8988T (cell line): ENCODE measurements around the gene TMPRSS13.
A peak's percentile ranks its signal among the peaks of the same experiment; 100 is the strongest.

Experiments
- DNase-seq: peaks from one replicate; pipeline ENCODE4 v3.0.0; 2011

The TMPRSS13 gene

GRCh38 chr11:117910525-117910924 lies 18.7 kb downstream of the TMPRSS13 start:
- no peak for DNase-seq

DNA sequence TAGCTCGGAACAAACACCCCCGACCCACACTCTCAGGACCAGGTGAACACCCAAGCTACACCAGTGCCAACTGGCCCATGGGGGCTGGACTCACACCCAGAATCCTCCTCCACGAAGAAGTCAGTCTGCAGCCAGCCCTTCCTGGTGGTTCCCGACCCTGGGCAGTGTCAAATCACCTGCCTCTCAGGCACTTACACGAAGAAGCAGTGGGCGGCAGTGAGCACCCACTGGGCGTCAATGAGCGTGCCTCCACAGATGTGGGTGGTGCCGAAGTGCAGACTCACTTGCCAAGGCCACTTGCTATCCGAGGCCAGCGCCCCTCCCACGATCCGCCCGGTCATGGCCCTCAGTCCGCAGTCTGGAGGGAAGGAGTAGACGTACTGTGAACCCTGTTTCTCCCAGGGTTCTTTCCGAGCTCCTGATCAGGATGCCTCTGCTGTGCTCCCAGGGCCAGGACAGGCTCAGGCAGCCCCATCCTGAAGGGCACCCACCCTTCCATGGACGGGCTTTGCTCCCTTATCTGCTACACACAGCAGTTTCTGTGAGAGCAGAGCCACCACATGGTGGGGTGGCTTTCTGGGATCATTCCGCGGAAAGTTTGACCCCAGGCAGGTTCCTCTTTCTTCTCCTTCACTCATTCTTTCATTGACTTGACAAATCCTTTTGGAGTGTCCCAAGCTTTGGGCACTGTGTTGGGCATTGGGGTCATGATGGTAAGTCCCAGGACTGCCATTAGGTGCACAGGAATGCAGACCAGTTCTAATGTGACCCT lies 19.4 kb downstream of the TMPRSS13 start:
- no peak for DNase-seq

DNA sequence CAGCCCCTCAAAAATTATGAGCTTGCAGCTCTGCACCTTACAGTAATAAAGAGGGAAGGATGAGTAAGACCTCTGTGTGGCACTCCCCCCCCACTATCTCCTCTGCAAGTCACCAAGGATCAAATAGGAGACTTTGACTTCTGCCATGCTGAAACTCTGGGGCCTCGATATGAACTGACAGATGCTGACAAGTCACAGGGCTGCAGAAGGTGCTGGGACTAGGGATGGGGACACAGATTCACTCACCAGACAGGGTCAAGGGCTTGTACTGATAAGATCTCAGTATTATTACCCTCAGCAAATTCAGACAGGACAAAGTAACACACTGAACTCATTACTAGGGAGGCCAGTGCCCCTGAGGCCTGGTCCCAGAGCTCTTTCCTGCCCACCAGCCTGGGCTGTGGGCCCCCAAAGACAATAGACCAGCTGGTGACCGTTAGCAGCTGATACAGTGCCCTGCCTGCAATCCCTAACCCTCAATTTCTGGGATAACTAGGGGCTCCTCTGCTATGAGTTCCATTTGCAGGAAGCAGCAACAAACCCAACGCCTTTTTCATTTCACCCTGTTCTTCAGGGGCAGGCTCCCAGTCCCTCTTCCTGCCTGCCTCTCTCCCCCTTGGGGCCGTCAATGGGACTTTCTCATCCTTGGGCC lies 20.1 kb downstream of the TMPRSS13 start:
- DNase-seq = no peak

DNA sequence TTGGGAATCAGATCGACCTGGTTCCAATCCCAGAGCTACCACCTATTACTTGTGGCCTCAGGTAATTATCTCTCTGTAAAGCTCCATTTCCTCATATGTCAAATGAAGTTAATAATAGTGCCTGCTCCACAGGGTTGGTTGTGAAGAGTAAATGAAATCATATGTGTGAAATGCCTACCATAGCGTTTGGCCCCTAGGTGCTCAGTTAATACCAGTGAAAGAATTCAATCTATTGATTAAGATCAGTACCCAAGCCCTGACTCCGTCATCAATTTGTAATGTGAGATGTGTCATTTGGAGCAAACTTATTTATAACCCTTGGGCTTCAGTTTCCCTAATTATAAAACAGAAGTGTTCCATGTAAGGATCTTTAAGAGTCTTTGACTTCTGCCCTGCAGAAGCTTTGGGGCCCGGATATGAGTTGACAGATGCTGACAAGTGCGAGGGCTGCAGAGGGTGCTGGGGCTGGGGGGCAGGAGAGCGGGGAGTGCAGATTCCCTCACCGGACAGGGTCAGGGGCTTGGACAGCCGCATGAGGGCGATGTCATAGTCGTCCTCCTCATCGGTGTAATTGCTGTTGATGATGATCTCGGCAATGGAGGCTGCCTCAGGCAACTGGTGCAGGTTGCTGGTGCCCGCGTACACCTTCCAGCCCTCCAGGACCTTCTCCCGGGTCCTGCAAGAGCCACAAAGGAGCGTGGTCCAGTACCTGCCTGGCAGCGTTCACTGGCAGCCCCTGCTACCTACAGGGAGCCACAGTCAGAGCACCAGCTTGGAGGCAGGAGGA lies 20.9 kb downstream of the TMPRSS13 start:
- DNase-seq = no peak

DNA sequence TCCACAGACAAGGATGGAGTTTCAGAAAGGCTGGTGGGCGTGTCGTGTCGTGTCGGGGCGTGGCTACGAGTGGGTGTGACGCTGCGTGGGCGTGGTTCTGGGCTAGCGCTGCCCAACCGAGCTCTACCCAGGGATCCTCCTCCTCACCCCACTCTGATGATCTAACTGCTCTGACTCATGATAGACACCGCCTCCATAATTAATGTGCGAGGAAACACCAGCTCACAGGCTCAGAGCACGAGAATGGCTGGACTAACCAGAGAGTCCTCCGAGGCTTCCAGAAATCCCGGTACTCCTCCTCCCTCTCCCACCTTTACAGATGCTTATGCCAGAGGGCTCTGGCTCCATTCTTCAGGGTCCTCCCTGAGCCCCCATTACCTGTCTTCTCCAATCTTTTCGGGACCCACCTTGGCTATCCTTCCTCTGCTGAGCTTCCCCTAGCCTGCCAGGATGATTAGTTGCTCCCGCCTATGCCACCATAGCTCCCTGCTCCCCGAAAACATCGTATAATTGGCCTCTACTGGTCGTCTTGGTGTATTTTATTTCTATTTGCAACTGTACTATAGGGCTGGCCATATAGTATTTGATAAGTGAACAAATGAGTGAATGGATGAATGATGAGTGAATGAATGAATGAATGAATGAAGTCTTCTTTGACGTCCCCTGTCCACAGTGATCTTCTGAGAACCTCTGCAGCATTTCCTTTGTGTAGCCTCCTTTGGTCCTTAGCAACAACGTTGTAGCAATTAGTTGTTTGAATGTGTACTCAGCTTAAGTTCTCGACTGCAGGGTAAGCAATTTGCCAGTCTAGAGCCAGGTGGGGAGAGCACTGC lies 21.7 kb downstream of the TMPRSS13 start:
- peak; percentile 62 for DNase-seq

DNA sequence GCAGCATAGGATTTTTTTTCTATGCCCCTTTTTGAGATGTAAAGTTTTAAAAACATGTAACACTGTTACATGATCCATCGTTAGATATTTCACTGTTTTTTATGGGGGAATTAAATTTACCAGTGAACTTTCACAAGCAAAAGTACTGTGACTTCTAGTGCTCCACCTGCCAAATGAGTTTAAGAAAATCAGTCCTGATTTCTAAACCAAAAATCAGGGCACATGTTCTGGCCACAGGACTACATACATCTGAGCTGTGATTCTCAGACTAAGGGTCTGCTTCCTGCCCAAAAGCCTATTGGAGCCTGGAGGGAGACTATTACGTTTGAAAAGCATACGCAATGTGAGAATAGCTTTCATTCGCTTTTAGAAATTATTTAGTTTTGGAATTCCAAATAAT lies 22.5 kb downstream of the TMPRSS13 start:
- DNase-seq = no peak

GRCh38 chr11:117906126-117906525 lies 23.1 kb downstream of the TMPRSS13 start:
- DNase-seq = no peak

DNA sequence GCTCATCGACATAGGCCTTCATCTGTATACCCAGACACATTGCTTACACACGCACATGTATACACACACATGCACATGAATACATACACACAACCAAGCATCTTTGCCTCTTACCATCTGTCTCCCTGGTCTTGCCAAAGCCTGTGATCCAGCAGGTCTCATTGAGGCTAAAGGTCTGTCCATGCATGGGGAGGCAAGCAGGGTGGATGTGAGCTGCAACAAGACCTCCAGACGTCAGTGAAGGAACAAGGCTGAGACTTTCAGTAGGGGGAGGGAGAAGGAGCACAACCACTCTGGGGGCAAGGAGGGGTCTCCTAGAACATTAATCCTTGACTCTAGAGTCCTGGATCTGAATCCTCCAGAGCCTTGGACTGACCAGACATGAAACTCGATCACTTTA lies 23.7 kb downstream of the TMPRSS13 start:
- no peak for DNase-seq

GRCh38 chr11:117903505-117904382 lies 25.5 kb downstream of the TMPRSS13 start:
- DNase-seq = no peak

GRCh38 chr11:117902001-117902845 lies 27.0 kb downstream of the TMPRSS13 start:
- no peak for DNase-seq

GRCh38 chr11:117901601-117902000 lies 27.6 kb downstream of the TMPRSS13 start:
- no peak for DNase-seq

GRCh38 chr11:117900720-117901440 lies 28.3 kb downstream of the TMPRSS13 start:
- no peak for DNase-seq

DNA sequence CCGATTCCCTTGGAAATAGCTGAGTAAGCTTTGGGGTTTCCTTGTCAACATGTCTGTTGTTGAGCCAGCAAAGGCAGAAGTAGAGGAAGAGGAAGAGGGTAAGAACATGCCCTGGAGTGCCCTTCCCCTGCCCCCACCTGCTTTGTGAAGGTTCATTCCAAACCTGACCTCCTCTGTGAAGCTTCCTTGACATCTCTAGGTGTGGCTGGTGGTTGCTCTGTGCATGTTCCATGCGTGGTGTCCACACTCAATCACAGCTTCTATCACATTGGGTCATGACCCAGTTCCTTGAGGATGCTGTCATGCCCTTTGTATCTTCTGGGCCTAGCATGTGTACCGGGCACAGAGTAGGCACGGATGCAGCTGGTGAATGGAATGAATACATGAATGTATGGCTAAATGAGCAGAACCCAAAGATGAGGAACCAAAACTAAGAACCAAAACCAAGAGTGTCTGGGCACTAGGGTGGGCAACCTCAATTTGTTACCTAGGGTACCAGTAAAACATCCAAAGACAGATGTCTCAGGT lies 29.0 kb downstream of the TMPRSS13 start:
- DNase-seq = no peak

- no peak for DNase-seq
Measured at GRCh38 chr11:117898059-117898458, 31.1 kb downstream of the TMPRSS13 start.

GRCh38 chr11:117892651-117893050 lies 36.6 kb downstream of the TMPRSS13 start:
- no peak for DNase-seq

DNA sequence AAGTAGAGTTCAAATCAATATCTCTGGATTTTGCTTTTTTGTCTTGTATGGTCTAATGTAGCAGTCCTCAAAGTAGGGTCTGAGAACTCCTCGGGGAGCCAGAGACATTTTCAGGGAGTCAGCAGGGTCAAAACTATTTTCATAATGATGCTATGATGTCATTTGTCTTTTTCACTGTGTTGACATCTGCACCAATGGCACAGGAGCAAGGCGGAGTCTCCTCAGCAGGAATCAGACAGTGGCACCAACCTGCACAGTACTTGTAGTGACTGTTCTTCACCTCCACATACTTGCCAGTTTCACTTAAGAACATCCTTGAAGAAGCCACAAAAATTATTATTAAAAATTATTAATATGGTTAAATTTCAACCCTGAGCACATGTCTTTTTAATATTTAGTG lies 37.8 kb downstream of the TMPRSS13 start:
- DNase-seq = no peak

GRCh38 chr11:117888139-117888566 lies 41.0 kb downstream of the TMPRSS13 start:
- no peak for DNase-seq

GRCh38 chr11:117887431-117888138 lies 41.6 kb downstream of the TMPRSS13 start:
- DNase-seq = no peak

DNA sequence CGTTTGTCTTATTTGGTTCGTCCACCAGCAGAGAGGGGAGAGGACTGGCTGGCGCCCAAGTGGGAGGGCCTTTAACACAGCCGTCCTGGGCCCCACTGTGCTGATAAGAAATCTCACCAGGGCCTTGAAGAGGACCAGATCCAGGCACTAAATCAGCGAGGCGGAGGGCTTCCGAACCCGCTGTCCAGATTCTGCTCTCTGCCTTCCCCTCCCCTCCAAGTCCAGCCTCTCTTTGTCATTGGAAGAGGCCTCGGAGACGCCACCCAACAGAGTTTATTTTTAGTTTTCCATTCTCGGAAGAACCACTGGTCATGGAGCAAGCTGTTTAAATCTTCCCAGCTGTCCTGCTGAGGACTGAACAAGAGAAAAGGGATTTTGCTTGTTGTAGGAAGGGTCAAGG lies 43.4 kb downstream of the TMPRSS13 start:
- no peak for DNase-seq
